Natural killer cell (primary cell): Measurements from ENCODE around the gene MAPK12. TPM values are rescaled to one million over a fixed set of nuclear protein-coding genes. Genes with fewer than 3 reads are reported as not detected.

ENCODE experiments used
- ATAC-seq, 3 donors: fragments of 150-1000 bp in 2 of 3; fragments of 200-7000 bp in 1 of 3; cut with Tn5 transposase; 1 replicate in 1 of 3; 2 replicates in 2 of 3; pipeline ENCODE4 v1.10.0; 2021; ENCODE audit warnings: mild to moderate bottlenecking in 2 of 3, moderate library complexity in 2 of 3
- DNase-seq, 2 donors: peaks; one replicate each; pipeline versions ENCODE4 v3.0.0 to v3.0.0-alpha.2; 2013 to 2021; ENCODE audit warnings: mixed read lengths in 1 of 2
- H3K27ac ChIP-seq: one replicate; pipeline ENCODE4 v1.5.1; 2013; ENCODE audit warnings: mild to moderate bottlenecking, low read length
- H3K27me3 ChIP-seq: one replicate; pipeline ENCODE4 v1.6.1; 2013; ENCODE audit warnings: low read length; ENCODE audit not compliant: control insufficient read depth, insufficient read depth
- H3K36me3 ChIP-seq: one replicate; pipeline ENCODE4 v1.6.1; 2013; ENCODE audit warnings: low read length; ENCODE audit not compliant: control insufficient read depth, insufficient read depth
- H3K4me1 ChIP-seq: one replicate; pipeline ENCODE4 v1.6.1; 2013; ENCODE audit warnings: low read length; ENCODE audit not compliant: control insufficient read depth, insufficient read depth
- H3K4me3 ChIP-seq: one replicate; pipeline ENCODE4 v1.5.1; 2013; ENCODE audit warnings: low read length
- H3K9me3 ChIP-seq: one replicate; pipeline ENCODE4 v1.6.1; 2013; ENCODE audit warnings: low read length; ENCODE audit not compliant: control insufficient read depth, insufficient read depth
- H3K27ac Mint-ChIP-seq, 2 donors: one replicate each; pipeline ENCODE4 v1.8.0; 2022; ENCODE audit warnings: mild to moderate bottlenecking in 2 of 2, mixed read lengths in 2 of 2, moderate library complexity in 1 of 2
- H3K27me3 Mint-ChIP-seq, 2 donors: one replicate each; pipeline ENCODE4 v1.8.0; 2022; ENCODE audit warnings: low read depth in 2 of 2, mixed read lengths in 2 of 2
- H3K36me3 Mint-ChIP-seq: one replicate; pipeline ENCODE4 v1.8.0; 2022; ENCODE audit warnings: mixed read lengths
- H3K4me1 Mint-ChIP-seq, 2 donors: one replicate each; pipeline ENCODE4 v1.8.0; 2022; ENCODE audit warnings: mixed read lengths in 2 of 2
- H3K4me3 Mint-ChIP-seq: one replicate; pipeline ENCODE4 v1.8.0; 2022; ENCODE audit warnings: mild to moderate bottlenecking, moderate library complexity, mixed read lengths
- H3K9me3 Mint-ChIP-seq, 2 donors: one replicate each; pipeline ENCODE4 v1.8.0; 2022; ENCODE audit warnings: mixed read lengths in 2 of 2
- CTCF ChIP-seq: fragments of 200-600 bp; IDR thresholded peaks from one replicate; pipeline ENCODE4 v1.8.0; 2022; ENCODE audit warnings: antibody characterized with exemption
- WGBS: methylation state at CpG from one replicate; pipeline ENCODE4 v1.1.7; 2013; ENCODE audit warnings: missing lambda C conversion rate; ENCODE audit not compliant: insufficient coverage; 5-methylcytosine and 5-hydroxymethylcytosine counted together
- intact Hi-C: fragments of 100-400 bp; cut with micrococcal nuclease; formaldehyde crosslinking; loops from one replicate; pipeline ENCODE4 v1.14.2; 2022
- total RNA-seq, 4 donors: library from RNA; stranded (reverse); fragments of 120-200 nt in 1 of 4; gene quantifications; one replicate each; pipeline versions ENCODE4 v1.2.3 to v1.2.4, GENCODE V29; 2013 to 2022

MAPK12 gene
- total RNA-seq, 3 donors from 2014 or later (not counting 1 experiment from before 2014, with no cell fraction given) = 2.2 to 2.5 (median 2.4) TPM

- no peak overlapping the region for H3K4me3 ChIP-seq
- H3K4me1 ChIP-seq = peaks cover 79% of the 10 kb centered on the region
- Mint-ChIP-seq H3K27me3 (peaks cover 6 to 23% of the 10 kb centered on the region in 2 donors), H3K9me3 (no peaks in the 10 kb centered on the region), H3K4me1 (peaks cover 0 to 9% of the 10 kb centered on the region in 2 donors), H3K4me3 (no peak overlapping the region), H3K27ac (no peak overlapping the region), H3K36me3 (no peaks in the 10 kb centered on the region)
- TF ChIP-seq CTCF = no peak
- ATAC-seq (no peak), DNase-seq (no peak)
- intact Hi-C loops = no loop called here
- H3K36me3 ChIP-seq = no peaks in the 10 kb centered on the region
- peak overlapping the region; percentile 33 for H3K27ac ChIP-seq
- H3K27me3 ChIP-seq = peaks cover 15% of the 10 kb centered on the region
- 90% methylated on average over 14 of the region's 14 CpGs for WGBS
- H3K9me3 ChIP-seq = no peaks in the 10 kb centered on the region
Observed at GRCh38 chr22:50305393-50305922, 44.0 kb upstream of the MAPK12 start.

GRCh38 chr22:50304528-50305392 lies 43.3 kb upstream of the MAPK12 start:
- DNase-seq = no peak
- TF ChIP-seq CTCF = no peak
- no peaks in the 10 kb centered on the region for H3K36me3 Mint-ChIP-seq
- no peak overlapping the region for H3K4me3 ChIP-seq
- no peaks in the 10 kb centered on the region for H3K36me3 ChIP-seq
- no peaks in the 10 kb centered on the region for H3K9me3 Mint-ChIP-seq
- H3K9me3 ChIP-seq = no peaks in the 10 kb centered on the region
- H3K4me1 ChIP-seq = peaks cover 79% of the 10 kb centered on the region
- 74% methylated on average over 21 of the region's 22 CpGs for WGBS
- H3K4me1 Mint-ChIP-seq = peaks cover 0 to 9% of the 10 kb centered on the region in 2 donors
- H3K27me3 Mint-ChIP-seq = peaks cover 6 to 23% of the 10 kb centered on the region in 2 donors
- H3K27ac ChIP-seq = peak overlapping the region; percentile 52
- H3K4me3 Mint-ChIP-seq = no peak overlapping the region
- ATAC-seq = peak in 2 of 3 donors; percentile 12 to 21
- H3K27me3 ChIP-seq = peaks cover 15% of the 10 kb centered on the region
- H3K27ac Mint-ChIP-seq = peak overlapping the region in 1 of 2 donors; percentile 67
- intact Hi-C loops = no loop called here

DNA sequence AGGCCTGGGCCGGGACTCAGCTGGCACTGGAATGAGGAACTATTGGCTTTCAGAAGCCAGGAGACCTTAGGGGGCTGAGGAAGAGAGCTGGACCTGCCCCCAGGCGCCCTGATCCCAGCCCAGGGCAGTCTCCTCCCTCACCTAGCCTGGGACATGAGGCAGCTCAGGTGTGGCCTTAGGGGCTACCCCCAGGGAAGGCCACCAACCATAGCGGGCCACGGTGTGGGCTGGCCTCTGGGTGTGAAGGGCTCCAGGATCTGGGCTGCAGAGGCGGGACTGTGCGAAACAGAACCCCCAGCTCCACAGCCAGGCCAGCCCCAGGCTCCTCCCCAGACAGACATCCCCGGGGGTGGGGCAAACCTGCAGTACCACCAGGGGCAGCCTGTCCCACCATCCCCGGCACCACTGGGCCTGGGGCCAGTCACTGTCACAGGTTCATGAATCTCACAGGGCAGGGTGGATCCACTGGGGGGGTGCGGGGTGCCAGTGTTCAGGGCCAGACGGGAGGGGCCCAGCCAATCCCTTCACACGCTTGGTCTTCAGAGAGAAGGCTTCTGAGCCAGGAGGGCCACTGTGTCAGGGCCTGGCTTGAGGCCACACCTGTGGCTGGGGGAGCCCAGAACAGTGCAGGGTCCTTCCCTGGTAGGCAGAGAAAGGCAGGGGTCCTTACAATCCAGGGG lies 42.5 kb upstream of the MAPK12 start:
- Mint-ChIP-seq H3K27ac (peak overlapping the region in 1 of 2 donors; percentile 67), H3K9me3 (no peaks in the 10 kb centered on the region), H3K4me1 (peaks cover 0 to 9% of the 10 kb centered on the region in 2 donors), H3K36me3 (no peaks in the 10 kb centered on the region), H3K27me3 (peaks cover 6 to 23% of the 10 kb centered on the region in 2 donors), H3K4me3 (no peak overlapping the region)
- WGBS = 49% methylated on average over 11 of the region's 11 CpGs
- Histone ChIP-seq H3K27me3 (peaks cover 15% of the 10 kb centered on the region), H3K4me1 (peaks cover 76% of the 10 kb centered on the region), H3K9me3 (no peaks in the 10 kb centered on the region), H3K36me3 (no peaks in the 10 kb centered on the region), H3K27ac (peak overlapping the region; percentile 52), H3K4me3 (no peak overlapping the region)
- DNase-seq (no peak), ATAC-seq (peak in 2 of 3 donors; percentile 24)
- intact Hi-C loops = no loop called here
- TF ChIP-seq CTCF = no peak
